GM18511 (cell line): ENCODE measurements around the gene DENND1B.

ENCODE experiments used
- ATAC-seq: cut with Tn5 transposase; IDR thresholded peaks from one replicate; pipeline ENCODE4 v1.9.1; 2021; ENCODE audit warnings: mild to moderate bottlenecking, moderate library complexity; ENCODE audit not compliant: unreplicated experiment

Gene DENND1B

GRCh38 chr1:197472141-197472540, 303.1 kb downstream of the DENND1B start:
- no peak for ATAC-seq

- no peak for ATAC-seq
These were observed 303.9 kb downstream of the DENND1B start for GRCh38 chr1:197471248-197471985.

- ATAC-seq, result no peak
These were observed 304.9 kb downstream of the DENND1B start for GRCh38 chr1:197470330-197470729.

GRCh38 chr1:197469620-197470210, 305.6 kb downstream of the DENND1B start:
- ATAC-seq, result no peak

- no peak for ATAC-seq
These were observed 306.6 kb downstream of the DENND1B start for GRCh38 chr1:197468543-197469175.

GRCh38 chr1:197467881-197468280, 307.4 kb downstream of the DENND1B start:
- no peak for ATAC-seq

GRCh38 chr1:197466813-197467212, 308.5 kb downstream of the DENND1B start:
- ATAC-seq, result no peak

GRCh38 chr1:197465528-197466327, 309.6 kb downstream of the DENND1B start:
- ATAC-seq, result no peak

- no peak for ATAC-seq
These were observed 311.2 kb downstream of the DENND1B start for GRCh38 chr1:197464044-197464443.

GRCh38 chr1:197463142-197463541, 312.1 kb downstream of the DENND1B start:
- ATAC-seq, result no peak

- no peak for ATAC-seq
These were observed 312.7 kb downstream of the DENND1B start for GRCh38 chr1:197462539-197462938.
